Thyroid gland (tissue), 4 donors: ENCODE measurements around the gene PRKCE.
"Not testable (repeated sequence)": the region's sequence is repeated elsewhere in the genome, so short reads cannot be mapped to it uniquely, and the experiment has no call there.

Experiments
- CTCF ChIP-seq, 6 experiments: fragments of 200-600 bp in 3 of 6; fragments of 450-650 bp in 3 of 6; sonication (generic) in 3 of 6; IDR thresholded peaks; one replicate each; pipeline ENCODE4 v1.5.1; 2016 to 2019; ENCODE audit warnings: antibody characterized with exemption in 6 of 6, mild to moderate bottlenecking in 2 of 6, inconsistent platforms in 1 of 6, moderate library complexity in 1 of 6
- POLR2A ChIP-seq, 2 donors: fragments of 450-650 bp; IDR thresholded peaks; one replicate each; pipeline ENCODE4 v1.6.1; 2017; ENCODE audit warnings: antibody characterized with exemption in 2 of 2, mild to moderate bottlenecking in 2 of 2, moderate library complexity in 1 of 2

DNA sequence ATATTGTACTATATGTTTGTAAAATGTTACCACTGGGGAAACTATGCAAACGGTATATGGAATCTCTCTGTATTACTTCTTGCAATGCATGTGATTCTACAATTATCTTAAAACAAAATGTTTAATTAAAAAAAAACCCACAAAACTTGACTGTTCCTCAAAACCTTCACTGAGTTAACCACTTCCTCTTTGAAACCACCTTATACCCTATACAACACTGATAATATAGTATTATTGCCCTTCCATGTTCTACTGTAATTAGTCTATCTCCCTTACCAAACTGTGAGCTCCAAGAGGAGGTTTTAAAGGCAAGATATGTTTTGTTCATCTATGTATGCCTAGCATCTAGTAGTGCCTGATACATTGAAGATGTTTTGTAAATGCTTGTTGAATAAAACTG lies 572.0 kb downstream of the PRKCE start:
- TF ChIP-seq CTCF, POLR2A (IDR thresholded peaks at IDR 0.05): not testable (repeated sequence)
